HG02973 (cell line): ENCODE results near the gene SDHC.
"Not testable (repeated sequence)": the region's sequence is repeated elsewhere in the genome, so short reads cannot be mapped to it uniquely, and the experiment has no call there.

Experiments
- ATAC-seq: cut with Tn5 transposase; IDR thresholded peaks from one replicate; pipeline ENCODE4 v1.9.1; 2021; ENCODE audit warnings: moderate library complexity; ENCODE audit not compliant: unreplicated experiment

Gene SDHC

DNA sequence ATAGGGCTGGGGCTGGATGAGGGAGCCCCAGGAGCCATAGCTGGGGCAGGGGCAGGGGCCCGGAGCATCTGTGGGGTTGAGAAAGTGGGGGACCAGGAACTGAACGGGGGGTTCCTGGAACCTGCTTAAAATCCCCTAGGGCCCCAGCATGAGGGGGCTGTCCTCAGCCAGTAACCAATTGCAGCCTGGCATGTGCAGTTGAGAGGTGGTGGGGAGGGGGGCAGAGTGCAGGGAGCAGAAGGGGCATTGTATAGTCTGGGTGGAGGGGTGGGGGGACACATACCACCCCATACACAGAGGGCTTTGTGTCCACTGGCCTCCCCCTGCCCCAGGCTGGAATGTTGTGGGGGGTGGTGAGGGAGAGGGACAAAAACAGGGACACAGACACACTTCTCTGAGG is 4.3 kb upstream of the SDHC start, which contains the start of gene MPZ:
Gene MPZ, minus strand, starts transcription at position 101 of the 400 bp plus-strand sequence. Its CDS starts 63 bp downstream, at position 38.
- no peak for ATAC-seq

DNA sequence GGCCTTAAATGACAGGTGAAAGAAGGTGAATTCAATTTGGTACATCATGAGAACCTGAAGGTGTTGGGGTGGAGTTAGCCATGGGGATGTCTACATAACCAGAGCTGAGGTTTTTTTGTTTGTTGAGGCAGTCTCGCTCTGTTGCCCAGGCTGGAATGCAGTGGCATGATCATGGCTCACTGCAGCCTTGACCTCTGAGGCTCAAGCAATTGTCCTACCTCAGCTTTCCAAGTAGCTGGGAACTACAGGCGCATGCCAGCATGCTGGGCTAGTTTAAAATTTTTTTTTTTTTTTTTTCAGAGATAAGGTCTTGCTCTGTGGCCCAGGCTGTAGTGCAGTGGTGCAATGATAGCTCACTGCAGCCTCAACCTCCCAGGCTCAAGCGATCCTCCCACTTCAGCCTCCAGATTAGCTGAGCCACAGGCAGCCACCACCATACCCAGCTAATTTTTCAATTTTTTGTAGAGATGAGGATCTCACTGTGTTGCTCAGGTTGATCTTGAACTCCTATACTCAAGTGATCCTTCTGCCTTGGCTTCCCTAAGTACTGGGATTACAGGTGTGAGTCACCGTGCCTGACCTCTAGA is 2.5 kb upstream of the SDHC start:
- no peak for ATAC-seq

DNA sequence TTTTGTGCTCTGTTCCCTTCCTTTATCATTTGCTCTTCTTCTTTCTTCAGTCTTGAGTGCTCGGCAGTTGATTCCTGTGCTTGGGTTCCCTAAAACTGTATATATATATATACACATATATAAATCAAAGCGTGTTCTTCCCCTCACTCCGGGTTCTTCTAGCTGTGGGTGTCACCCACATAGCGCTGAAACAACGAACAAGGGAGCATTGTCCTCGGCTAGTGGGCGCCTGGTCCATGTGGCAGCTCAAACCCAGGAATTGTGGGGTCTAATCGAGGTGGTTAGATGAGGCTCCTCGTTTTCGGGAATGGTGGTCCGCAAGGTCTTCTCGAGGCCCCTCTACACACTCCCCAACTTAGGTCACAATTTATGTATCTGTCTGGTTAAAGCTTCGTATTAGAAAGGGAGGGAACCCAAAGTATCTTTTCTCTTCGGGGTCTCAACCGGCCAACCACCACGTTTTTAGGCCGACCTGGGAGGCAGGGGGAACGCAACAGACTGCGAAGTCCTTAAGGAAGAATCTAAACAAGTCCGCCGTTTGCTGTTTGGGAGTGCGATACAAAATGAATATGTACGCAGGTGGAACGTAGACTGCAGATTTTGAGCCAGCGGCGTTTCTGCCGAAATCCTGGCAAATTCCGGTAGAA is 504 bp upstream of the SDHC start:
- no peak for ATAC-seq

DNA sequence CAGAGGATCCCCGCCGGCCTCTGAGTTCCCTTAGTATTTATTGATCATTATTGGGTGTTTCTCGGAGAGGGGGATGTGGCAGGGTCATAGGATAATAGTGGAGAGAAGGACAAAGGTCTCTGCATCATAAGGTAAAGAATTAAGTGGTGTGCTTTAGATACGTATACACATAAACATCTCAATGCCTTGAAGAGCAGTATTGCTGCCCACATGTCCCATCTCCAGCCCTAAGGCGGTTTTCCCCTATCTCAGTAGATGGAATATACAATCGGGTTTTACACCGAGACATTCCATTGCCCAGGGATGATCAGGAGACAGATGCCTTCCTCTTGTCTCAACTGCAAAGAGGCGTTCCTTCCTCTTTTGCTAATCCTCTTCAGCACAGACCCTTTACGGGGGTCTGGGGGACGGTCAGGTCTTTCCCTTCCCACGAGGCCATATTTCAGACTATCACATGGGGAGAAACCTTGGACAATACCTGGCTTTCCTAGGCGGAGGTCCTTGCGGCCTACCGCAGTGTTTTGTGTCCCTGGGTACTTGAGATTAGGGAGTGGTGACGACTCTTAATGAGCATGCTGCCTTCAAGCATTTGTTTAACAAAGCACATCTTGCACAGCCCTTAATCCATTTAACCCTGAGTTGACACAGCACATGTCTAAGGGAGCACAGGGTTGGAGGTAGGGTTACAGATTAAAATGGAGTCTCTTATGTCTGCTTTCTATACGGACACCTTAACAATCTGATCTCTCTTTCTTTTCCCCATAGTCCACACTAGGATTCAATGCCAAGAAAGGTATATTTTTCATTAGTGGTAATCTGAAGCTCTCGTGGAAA is 1.9 kb downstream of the SDHC start:
- ATAC-seq = not testable (repeated sequence)

DNA sequence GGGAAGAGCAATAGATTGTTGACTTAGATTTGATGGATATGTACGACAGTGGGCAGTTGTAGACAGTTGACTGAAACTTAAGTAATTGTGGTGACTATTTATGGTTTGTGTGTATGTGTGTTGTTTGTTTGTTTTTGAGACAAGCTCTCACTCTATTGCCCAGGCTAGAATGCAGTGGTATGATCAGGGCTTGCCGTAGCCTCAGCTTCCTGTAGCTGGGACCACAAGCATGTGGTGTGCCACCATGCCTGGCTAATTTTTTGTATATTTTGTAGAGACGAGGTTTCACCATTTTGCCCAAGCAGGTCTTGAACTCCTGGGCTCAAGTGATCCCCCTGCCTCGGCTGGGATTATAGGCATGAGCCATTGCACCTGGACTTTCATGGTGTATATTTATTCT is 9.8 kb downstream of the SDHC start:
- no peak for ATAC-seq

DNA sequence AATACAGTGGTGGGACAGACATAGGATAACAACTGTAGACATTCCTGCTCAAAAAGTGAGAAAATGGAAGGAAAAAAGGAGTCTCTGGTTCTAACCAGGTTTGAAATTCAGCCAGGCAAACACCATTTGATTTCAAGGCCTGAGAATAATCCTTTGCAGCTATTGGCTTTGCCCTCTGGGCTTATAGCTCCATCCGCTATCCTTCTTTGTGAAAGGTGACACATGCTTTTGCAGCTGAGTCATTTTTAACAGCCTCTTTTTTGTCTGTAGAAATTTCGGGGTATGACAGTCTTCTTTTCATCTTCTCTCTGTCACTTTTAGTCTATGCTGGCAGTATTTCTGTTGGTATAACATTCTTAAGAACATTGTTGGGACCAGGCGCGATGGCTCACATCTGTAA is 16.2 kb downstream of the SDHC start:
- no peak for ATAC-seq

DNA sequence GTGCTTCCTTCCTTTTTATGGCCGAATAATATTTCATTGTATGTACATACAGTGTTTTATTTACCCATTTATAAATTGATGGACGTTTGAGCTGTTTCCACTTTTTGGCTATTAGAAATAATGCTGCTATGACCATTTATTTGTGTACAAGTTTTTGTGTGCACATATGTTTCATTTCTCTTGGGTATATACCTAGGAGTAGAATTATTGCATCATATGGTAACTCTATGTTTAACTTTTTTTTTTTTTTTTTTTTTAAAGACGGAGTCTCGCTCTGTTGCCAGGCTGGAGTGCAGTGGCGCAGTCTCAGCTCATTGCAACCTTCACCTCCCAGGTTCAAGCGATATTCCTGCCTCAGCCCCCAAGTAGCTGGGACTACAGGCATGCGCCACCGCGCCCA is 19.0 kb downstream of the SDHC start:
- no peak for ATAC-seq

DNA sequence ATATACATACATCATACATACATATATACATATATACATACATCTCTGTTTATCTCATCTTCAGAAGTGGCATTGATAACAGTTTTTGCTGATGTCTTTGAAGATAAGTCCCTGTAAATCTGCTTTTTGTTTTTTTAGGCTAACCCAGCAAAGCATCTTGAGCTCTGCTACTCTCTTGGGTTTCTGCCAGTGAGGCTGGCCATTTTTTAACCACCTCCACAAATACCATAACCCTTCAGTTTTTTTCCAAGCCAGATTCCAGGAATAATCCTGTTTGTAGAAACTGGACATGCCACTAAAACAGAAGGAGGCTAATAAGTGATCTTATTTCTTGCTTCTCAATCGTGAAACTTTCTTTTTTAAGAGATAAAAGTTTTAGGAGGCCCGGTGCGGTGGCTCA is 21.6 kb downstream of the SDHC start:
- ATAC-seq = no peak

DNA sequence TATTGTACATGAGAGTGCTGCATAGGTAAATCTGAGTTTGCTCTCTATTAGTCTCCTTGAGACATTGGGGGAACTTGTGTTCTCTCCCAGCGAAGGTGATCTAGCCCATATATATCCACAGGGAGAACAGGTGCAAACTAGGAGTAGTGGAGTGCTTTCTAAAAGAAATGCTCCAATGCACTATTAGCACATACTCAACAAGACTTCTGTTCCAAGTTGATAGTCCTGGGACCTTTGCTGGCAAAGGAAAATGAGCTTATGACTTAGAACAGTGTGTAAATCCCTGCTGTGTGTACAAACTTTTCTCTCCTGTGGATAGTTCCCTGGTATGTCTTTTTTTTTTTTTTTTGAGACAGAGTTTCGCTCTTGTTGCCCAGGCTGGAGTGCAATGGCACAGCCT is 28.0 kb downstream of the SDHC start:
- no peak for ATAC-seq

DNA sequence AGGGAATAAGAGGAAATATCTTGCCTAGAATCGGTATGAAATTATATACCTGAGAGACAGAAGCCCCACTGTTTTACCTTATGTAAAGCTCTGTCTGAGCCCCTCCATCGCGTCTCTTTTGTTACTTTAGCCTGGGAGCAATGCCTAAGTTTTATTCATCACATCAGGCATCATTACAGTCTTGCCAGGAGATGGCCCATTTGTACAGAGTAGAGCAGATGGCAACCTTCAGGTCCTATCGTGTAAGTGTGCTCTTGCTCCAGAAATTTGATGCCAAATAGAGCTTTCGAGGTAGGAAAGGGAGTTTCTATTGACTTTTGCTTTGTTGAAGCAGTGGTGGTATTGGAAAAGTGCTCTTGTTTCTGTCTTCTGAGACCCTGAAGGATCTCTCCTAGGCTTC is 28.6 kb downstream of the SDHC start:
- no peak for ATAC-seq

DNA sequence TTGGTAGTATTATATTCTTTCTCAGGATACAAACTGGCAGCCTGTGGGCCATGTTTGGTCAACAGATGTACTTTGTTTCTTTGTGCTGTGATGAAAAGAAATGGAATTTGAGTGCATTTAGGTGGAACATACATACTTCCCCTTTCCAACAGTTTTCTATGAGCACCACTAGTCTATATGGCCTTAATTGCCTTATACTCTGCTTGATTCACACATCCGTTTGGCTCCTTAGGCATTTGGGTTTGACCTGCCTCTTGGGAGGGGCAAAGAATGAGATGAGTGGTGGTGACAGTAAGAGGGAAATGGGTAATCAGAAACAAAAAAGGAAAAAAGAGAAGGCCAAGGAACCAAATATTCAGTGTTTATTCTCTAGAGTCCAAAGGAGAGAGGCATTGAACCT is 36.5 kb downstream of the SDHC start:
- no peak for ATAC-seq

DNA sequence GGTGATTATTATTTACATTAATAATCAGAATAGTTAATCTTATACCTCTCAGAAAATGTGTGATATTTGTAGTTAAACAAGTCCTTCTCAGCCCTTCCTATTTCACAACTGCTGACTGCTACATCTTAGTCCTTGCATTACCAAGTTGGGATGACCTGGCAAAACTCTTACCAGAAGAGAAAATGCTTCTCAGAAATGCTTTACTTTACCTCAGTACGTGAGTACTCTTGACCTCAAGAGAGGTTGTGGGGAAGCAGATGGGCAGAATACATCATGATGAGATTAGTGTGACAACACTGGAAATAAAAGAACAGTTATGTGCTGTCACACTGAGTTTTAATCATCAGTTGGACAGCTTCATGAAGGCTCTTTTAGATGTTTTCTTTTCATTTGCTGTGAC is 37.3 kb downstream of the SDHC start:
- ATAC-seq = no peak

DNA sequence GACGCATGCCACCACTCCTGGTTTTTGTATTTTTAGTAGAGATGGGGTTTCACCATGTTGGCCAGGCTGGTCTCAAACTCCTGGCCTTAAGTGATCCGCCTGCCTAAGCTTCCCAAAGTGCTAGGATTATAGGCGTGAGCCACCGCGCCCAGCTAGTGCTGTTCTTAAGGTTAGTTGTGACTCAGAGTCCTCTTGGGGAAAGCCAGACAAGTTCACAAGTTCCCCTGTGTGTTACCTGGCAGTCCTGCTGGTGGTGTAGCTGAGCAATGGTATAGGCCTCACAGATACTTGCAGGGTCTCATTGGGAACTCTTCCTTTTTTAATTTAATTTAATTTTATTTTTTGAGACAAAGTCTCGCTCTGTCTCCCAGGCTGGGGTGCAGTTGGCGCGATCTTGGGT is 42.9 kb downstream of the SDHC start:
- ATAC-seq = no peak

DNA sequence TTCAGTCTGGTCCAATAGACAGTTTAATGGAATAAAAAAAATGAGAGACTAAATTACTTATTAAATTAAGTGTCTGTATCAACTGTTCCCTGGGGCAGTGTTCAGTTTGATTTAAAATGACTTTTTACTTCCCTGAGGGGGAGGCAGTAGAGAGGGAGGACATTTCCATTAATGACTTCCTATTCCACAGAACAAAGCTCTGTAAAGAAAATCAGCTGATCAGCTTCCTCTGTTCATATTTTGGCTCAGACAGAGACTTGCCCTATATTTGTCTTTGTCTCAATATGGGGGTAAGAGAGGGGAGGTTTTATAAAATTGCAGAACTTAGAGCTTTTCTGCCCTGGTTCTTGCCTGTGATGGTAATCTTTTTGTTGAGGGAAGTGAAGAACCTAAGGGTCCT is 45.1 kb downstream of the SDHC start:
- ATAC-seq = no peak

DNA sequence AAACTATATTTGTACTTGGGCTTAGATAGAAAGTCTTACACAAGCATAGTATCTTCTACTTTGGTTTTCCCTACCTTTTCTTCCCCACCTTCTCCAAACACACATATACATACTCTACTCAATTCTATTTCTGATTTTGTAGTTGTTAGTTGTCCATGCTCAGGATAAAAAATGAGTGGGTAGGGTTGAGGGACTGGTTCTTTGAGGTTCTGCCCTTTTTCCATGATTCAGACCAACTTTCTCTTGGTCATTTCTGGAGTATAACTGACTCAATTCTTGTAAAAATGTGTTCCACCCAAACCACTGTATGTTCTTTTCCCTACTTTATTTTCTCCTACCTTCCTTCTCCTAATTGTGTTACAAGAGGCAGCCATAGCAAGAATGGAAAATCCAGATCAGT is 50.2 kb downstream of the SDHC start:
- ATAC-seq = no peak

DNA sequence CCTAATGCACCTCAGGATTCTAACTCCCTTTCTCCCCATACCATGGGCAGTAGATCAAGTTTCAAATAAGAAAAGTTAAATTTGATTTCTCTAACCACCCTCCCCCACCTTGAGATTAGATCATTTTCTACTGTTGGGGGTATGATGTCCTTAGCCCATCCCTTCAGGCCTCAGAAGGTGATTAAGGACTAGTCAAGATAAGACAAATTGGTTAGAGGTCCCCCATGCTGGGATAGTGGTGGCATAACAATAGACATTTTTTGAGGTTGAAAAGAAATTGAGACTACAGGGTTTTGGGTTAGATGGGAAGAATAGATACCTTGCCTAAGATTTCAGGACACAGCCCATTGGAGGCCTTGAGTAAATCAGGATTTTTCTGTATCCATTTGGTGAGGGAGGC is 51.0 kb downstream of the SDHC start:
- no peak for ATAC-seq

DNA sequence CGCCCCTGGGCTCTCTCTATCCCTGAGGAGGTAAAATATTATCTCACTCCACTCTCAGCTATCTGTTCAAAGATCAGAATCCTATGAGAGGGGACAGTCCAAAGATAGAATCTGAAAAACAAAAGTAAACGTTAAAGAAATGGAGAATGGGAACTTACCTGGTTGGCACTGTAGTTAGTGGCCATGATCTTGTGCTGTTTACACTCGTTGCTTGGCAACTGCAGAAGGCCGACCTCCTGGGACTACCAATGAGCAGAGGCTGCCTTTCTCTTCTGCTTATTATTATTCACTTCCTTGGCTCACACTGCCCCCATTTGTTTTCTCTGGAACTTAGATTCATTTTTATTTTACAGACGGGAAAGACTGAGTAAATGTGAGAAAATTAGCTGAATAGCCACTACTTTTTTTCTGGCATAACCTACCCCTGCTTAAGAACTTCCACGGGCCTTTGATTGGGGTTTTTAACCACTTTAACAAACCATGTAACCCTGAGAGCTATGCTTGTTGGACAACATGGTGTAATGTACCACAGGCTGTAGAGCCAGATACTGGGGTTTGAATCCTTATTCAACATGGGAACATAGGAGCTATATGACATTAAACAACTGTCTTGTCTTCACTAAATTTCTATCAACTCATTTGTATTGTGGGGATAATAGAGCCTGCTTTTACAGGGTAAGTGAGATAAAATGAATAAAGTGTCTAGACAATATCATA is 53.7 kb downstream of the SDHC start, which contains the start of gene CFAP126:
Gene CFAP126, minus strand, starts transcription at position 193 of the 717 bp plus-strand sequence. Its CDS starts 8 bp downstream, at position 185.
- ATAC-seq = peak; percentile 96

DNA sequence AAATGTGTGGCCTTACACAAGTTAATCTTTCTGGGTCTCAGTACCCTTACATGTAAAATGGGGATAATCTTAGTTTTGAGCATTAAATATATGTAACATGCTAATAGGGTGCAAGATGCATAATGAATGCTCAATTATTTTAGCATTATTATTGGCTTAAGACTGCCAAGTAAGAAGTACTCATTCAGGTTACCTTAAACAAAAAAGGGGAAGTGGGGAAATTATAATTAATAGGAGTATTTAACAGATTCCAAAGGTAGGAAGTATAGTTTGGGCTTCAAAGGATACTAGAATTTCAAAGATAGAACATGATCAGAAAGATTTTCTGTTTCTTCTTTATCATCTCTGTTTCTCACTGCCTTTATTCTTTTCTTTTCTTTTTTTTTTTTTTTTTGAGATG is 59.3 kb downstream of the SDHC start:
- ATAC-seq = no peak

DNA sequence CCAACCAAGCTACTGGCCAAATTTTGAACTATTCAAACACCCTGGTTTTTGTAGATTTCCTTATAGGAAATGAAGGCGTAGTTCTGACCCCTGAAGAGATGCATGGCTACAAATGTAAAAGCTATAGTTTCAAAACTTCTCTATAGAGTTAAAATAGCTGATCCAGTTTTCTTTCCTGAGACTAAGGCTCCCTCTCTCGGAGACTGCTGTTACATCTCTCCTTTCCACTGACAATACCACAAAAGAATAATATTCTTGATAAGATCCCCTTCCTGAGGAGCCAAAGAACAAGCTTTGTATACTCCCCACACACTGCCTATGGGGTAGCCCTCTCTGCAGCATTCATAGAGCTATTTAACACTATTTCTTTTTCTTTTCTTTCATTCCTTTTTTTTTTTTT is 60.2 kb downstream of the SDHC start:
- no peak for ATAC-seq

DNA sequence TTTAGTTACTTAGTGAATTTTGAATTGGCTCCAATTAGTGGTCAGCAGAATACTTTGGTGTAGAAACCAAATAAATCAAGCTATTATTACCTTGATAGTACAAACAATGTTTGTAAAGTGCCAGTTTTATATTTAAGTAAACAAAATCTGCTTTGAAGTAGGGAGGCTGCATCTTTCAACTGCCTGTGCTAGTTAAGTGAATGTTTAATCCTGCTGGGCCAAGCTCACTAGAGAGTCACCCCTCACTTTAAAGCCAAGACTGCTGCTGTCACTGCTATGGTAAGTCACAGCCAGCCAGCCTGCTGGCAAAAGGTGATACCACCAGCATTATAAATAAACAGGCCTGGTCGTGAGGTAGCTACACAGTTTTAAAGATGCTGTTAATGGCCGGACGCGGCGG is 63.8 kb downstream of the SDHC start:
- no peak for ATAC-seq

DNA sequence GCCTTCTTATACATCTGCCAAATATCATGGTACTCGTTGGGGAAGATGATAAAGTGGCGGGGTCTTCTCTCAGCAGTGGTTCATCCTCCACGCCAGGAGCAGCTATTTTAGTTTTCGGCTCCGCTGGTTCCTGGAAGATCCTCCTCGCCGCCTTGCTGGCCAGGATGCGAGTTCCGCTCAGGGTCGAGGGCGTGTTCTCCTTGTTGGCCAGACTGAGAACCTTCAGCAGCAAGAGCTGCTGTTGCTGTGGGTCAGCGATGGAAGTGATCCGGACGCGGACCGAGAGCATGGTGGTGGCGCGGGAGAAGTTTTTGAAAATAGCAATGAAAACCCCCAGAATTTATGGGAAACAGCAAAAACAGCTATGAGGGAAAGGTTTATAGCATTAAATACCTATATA is 64.9 kb downstream of the SDHC start:
- ATAC-seq = no peak
